ENCODE data around the gene LRRC31.

DNA sequence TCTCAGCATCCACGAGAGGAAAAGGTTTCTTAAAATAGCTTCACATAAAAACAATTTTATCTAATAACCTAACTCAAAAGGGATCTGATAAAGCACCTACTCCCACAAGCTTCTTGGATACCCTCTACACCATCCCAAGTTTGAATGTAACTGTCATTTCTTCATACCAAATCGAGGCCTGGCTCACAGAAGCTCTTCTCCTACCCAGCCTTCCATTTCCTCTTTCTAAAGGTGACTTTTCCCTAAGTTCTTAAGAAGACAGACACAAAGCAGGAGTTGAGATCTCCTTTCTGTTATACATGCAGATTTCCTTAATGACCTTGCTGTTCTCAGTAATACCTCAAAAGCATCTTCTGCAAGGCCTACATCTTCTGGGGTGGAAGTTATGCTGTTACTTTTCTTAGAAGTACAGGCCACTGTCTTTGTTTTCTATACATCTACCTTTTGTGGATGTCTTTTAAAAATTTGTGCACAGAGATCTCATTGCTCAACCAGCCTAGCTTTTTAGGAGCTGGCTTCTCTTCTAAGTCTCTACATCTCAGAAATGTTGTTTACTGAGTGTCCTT lies 60.4 kb downstream of the LRRC31 start:
- TF ChIP-seq CTCF (IDR thresholded peaks at IDR 0.05) (no peak), POLR2A (IDR thresholded peaks at IDR 0.05) (no peak)

All from thyroid gland (tissue), 4 donors.